Measurements from ENCODE around the gene CCDC124.
A peak's percentile ranks its signal among the peaks of the same experiment; 100 is the strongest.
"Not testable (repeated sequence)": the region's sequence is repeated elsewhere in the genome, so short reads cannot be mapped to it uniquely, and the experiment has no call there.

The CCDC124 gene, protein sequence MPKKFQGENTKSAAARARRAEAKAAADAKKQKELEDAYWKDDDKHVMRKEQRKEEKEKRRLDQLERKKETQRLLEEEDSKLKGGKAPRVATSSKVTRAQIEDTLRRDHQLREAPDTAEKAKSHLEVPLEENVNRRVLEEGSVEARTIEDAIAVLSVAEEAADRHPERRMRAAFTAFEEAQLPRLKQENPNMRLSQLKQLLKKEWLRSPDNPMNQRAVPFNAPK

DNA sequence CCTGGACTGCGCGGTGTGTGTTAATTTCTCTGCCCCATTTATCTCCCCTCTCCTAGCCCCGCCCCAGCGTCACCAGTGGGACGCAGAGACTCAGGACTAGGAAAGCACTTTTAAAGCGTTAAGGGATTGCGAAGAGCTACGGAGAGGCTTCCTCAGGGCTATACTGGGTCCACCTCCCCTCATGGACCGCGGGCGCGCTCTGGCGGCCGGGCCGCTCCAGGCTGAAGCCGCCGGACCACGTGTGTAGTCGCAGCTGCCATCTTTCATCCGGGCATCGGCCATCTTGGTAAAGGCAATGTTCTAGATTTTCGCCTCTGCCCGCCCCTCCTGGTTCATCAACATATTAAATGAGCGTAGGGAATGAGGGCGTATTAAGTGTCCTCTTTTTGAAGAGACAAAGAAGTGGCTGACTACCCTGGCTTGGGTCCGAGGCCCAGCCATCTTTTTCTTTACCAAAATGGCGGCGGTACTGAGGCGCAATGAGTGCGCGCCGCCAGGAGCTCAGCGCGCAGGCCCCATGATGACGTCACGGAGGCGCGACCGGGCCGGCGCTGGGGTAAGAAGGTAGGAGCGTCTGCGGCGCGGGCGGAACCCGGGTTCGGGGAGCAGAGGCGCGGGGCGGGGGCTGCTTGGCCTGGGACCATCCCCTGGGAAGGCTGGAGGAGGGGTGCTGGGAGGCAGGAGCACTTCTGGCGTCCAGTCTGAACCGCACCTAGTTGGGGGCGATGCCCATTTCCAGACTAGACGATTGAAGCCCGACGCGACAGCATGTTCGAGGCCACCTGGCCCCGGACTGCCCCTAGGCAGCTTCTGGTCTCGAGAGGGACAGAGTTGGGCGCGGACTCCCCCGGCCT lies at the start of gene CCDC124:
TSS of gene CCDC124 (plus strand) at position 531 of the 854 bp plus-strand sequence. CDS start 3,406 bp downstream, outside the sequence.
- DNase-seq = peak; percentile 99

DNA sequence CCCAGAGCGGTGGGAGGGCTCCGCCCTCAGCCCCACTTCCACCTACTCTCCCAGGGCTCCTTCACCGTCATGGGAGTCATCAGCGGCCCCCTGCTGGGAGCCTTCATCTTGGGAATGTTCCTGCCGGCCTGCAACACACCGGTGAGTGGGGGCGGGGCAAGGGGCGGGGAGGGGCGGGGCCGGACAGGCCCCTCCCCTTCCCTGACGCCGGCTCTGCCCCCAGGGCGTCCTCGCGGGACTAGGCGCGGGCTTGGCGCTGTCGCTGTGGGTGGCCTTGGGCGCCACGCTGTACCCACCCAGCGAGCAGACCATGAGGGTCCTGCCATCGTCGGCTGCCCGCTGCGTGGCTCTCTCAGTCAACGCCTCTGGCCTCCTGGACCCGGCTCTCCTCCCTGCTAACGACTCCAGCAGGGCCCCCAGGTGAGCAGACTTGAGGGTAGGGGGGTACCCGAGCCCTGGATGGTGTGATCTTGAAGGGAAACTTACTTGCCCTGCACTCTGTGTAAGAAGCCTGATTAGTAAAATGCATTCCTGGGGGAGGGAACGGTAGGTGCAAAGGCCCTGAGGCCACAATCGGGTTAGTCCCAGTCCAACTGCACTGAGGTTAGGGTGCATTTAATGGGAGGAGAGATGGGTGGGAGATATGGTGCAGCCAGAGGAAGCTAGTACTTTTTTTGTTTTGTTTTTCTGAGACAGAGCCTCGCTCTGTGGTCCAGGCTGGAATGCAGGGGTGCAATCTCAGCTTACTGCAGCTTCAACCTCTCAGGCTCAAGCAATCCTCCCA lies 49.0 kb upstream of the CCDC124 start:
- DNase-seq = no peak

DNA sequence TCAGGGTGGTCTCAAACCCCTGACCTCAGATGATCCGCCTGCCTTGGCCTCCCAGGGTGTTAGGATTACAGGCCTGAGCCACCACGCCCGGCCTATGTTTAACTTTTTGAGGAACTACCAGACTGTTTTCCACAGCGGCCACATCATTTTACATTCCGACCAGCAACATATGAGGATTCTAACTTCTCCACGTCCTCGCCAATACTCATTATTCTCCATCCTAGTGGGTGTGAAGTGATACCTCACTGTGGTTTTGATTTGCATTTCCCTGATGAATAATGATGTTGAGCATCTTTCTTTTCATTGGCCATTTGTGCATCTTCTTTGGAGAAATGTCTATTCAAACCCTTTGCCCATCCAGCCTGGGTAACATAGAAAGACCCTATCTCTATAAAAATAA lies 46.3 kb upstream of the CCDC124 start:
- no peak for DNase-seq

DNA sequence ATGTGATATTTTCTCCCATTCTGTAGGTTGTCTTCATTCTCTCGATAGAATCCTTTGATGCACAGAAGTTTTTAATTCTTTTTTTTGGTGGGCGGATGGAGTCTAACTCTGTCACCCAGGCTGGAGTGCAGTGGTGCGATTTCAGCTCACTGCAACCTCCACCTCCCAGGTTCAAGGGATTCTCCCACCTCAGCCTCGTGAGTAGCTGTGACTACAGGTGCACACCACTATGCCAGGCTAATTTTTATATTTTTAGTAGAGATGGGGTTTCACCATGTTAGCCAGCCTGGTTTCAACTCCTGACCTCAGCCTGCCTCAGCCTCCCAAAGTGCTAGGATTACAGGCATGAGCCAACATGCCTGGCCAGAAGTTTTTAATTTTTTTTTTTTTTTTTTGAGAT lies 45.6 kb upstream of the CCDC124 start:
- DNase-seq = not testable (repeated sequence)

DNA sequence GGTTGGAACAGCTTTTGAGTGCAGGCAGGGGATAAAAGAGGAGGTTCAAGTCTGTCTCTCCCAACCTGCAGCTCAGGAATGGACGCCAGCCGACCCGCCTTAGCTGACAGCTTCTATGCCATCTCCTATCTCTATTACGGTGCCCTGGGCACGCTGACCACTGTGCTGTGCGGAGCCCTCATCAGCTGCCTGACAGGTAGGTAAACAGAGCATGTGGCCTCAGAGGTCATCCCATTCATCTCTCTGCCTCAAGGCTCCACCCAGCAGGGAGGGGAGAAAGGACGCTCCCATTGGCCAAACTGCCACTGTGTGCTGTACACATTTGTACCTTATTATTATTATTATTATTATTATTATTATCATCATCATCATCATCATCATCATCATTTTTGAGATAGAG lies 44.6 kb upstream of the CCDC124 start:
- DNase-seq = no peak

DNA sequence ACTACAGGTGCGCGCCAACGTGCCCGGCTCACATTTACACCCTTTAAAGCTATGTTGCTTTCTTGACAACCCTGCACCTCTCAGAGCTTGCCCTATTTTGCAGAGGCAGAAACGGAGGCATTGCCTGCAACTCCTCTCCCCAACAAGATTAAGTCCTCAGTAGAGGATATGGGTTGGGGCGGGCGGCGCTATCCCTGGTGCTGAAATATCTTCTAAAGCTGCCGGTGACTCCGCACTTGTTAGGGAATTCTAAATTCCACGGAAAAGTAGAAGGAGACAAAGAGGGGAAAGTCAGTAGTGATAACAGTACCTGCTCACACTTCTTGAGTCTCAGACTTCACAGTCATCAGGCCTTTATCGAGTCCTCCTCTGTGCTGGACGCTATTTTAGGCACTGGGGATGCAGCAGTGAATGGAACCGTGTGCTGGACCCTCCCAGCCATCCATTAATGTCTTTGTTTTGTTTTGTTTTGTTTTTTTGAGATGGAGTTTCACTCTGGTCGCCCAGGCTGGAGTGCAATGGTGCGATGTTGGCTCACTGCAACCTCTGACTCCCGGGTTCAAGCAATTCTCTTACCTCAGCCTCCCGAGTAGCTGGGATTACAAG lies 43.1 kb upstream of the CCDC124 start:
- peak; percentile 53 for DNase-seq

DNA sequence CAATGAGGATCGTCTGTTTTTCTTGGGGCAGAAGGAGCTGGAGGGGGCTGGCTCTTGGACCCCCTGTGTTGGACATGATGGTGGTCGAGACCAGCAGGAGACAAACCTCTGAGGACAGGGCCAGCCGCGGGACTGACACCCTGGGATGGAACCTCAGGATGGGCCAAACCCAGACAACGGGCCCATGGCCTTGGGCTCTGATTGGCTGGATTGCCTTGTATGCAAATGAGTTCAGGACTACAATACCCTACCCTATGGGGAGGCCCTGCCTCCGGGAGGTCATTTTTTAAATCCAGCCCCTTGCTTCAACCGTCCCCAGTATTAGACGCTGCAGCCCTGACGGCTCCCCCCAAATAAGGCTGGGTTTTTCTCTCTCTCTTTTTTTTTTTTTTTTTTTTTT lies 39.0 kb upstream of the CCDC124 start:
- no peak for DNase-seq

DNA sequence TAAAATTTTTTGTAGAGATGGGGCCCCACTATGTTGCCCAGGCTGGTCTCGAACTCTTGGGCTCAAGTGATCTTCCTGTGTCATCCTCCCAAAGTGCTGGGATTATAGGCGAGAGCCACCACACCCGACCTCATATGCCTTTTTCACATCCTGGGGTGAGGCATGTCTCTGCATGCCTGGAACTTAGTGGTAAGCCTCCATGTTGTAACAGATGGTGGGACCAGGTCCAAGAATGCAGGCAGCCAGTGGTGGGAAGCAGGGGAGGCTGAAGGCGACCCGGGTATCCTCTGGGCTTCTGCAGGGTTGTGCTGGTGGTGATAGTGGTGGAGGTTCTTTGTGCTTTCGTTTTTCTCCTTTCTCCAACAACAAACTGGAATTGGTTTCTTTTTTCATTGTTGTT lies 30.1 kb upstream of the CCDC124 start:
- no peak for DNase-seq

DNA sequence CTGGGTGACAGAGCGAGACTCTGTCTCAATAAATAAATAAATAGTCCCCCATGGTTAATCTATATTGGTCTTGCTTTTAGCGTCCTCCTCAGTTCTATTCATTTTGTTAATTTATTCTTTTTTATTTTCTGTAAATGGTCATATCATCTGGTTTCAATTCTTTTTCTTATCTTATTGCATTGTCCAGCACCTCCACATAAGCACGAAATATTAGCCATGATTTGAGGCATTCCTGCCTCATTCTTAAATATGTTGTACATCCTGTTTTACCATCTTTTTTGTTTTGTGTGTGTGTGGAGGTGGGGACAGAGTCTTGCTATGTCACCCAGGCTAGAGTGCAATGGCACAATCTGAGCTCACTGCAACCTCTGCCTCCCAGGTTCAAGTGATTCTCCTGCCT lies 24.6 kb upstream of the CCDC124 start:
- DNase-seq = no peak

DNA sequence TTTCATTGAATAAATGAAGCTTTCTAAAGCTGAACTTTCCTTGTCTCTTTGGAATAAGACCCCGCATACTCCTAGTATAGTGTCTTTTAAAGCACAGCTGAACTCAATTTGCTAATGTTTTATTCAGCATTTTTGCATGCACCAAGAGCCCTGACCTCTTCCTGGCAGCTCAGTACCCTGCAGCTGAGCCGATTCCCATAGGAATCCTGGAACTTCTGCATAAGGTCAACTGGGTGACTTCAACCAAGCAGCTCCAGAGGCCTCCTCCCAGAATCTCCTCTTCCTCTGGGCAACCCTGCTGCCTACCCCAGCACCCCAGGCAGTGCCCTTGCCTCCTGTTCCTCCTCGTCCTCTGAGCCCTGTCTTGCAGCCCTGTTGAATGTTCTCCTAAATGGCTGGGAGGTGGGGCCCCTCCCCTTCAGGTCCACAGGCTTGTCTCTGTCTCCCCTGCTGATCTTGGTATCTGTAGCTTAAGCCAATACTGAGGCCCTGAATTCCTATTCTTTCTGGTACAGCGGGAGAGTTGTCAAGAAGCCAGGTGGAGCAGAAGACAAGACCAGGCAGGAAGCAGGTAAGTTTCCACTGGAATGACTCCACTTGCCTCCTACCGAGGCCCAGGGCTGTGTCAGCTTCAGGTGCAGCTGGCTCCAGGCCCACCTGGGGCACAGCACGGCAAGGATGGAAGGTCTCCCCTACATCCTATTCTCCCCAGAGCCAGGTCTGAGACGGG lies 23.6 kb upstream of the CCDC124 start:
- DNase-seq = no peak

DNA sequence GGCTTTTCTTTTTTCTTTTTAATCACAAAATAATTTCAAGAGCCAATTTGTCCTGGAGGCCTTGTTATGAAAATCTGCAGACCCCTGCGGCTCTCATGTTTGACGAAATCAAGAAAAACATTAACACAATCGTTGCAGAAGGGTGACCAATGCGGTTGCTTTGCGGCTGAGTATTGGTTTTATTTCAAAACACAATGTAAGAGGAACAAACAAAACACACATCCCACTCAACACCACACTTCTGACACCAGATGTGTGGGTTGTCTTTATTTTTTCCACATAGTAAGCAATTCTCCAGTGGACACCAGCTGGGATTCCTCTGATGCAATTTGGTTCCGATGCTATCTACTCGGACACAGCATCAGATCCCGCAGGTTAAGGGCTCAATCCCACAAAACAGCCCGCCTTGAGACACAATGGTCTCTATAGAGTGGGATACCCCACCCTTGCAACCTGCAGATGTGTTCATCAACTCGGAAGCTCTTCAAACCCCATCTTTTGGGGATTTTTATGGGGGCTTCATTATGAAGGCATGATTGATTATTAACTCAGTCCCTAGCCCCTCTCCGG lies 21.9 kb upstream of the CCDC124 start:
- DNase-seq = no peak

DNA sequence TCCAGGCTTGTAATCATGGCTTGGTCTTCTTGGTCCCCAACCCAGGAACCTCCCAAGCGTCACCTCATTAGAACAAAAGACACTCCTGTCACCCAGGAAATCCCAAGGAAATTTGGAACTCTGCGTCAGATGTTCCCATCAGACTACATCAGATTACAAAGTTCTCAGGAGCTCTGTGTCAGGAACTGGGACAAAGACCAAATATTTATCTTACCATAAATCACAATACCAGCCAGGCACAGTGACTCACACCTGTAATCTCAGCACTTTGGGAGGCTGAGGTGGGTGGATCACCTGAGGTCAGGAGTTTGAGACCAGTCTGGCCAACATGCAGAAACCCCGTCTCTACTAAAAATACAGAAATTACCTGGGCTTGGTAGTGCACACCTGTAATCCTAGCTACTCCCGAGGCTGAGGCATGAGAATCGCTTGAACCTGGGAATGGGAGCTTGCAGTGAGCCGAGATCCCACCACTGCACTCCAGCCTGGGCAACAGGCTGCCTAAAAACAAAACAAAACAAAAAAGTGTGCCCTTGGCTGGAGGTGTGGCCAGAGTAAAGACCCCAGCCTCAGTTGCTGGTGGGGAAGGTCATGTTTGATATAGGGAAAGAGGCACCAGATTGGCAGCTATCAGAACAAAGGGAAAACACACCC lies 16.7 kb upstream of the CCDC124 start:
- no peak for DNase-seq

DNA sequence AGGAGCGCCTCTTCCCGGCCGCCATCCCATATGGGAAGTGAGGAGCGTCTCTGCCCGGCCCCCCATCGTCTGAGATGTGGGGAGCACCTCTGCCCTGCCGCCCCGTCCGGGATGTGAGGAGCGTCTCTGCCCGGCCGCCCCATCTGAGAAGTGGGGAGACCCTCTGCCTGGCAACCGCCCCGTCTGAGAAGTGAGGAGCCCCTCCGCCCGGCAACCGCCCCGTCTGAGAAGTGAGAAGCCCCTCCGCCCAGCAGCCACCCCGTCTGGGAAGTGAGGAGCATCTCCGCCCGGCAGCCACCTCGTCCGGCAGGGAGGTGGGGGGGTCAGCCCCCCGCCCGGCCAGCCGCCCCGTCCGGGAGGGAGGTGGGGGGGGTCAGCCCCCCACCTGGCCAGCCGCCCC lies 14.7 kb upstream of the CCDC124 start:
- not testable (repeated sequence) for DNase-seq

DNA sequence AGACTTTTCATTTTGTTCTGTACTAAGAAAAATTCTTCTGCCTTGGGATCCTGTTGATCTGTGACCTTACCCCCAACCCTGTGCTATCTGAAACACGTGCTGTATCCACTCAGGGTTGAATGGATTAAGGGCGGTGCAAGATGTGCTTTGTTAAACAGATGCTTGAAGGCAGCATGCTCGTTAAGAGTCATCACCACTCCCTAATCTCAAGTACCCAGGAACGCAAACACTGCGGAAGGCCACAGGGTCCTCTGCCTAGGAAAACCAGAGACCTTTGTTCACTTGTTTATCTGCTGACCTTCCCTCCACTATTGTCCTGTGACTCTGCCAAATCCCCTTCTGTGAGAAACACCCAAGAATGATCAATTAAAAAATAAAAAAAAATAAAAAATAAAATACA lies 13.7 kb upstream of the CCDC124 start:
- DNase-seq = not testable (repeated sequence)

DNA sequence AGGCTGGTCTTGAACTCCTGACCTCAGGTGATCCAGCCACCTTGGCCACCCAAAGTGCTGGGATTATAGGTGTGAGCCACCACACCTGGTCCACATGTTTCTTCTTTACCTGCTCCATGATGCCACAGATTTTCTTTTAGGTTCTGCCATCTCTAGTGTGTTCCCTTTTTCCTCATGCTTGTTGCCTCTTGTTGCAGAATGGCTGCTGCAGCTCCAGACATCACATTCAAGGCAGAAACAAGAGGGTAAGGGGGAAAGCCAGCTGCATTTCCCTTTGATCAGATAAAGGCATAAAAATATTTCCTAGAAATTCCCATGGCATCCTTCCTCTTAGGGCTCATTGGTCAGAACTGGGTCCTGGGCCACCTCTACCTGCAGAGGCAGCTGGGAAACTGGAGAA lies 12.3 kb upstream of the CCDC124 start:
- no peak for DNase-seq

DNA sequence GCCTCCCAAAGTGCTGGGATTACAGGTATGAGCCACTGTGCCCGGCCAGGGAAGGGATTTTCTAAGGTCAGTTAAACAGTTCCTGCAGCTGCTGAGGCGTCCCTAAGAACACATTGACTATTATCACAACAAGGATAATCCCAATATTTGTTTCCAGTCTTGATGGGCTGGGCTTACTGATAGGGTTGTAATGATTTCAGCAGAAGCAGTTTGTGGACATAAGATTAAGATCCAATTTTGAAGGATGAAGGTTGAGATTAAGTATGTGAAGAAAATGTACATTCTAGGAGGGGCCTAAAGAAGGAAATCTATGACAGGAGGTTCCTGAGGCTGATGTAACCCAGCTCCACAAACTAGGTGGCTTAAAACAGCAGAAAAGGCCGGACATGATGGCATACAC lies 10.7 kb upstream of the CCDC124 start:
- DNase-seq = no peak

DNA sequence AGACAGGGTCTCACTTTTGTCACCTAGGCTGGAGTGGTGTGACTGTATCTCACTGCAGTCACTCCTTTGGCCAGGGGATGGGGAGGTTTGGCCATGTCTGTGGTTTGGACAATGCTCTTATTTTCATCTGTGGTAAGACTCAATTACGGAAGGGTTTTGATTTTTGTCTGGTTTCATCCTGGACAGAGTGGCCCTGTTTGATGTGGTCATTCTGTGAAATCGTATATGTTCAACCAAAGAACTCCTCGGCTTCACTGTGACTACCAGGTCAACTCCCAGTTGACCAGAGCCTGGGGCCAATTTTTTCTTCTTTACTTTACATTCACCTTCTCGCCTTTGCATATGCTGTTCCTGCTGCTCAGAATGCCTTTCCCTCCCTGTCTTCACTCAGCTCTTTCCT lies 6.8 kb upstream of the CCDC124 start:
- DNase-seq = no peak

DNA sequence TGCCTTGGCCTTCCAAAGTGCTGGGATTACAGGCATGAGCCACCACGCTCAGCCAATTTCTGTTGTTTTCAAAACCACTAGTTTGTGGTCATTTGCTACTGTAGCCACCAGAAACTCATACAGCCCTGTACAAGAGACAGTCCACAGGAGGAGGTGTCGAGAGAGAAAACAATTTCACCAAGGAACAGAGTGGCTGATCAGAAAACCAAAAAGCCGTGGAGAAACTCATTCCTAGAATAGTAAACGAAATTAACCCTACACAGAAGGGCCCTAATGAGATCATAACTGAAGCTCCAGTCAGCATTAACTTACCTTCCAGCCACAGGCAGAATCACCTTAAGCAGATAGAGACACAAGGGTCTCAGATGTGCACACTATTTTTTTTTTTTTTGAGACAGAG lies 3.8 kb upstream of the CCDC124 start:
- DNase-seq = no peak

DNA sequence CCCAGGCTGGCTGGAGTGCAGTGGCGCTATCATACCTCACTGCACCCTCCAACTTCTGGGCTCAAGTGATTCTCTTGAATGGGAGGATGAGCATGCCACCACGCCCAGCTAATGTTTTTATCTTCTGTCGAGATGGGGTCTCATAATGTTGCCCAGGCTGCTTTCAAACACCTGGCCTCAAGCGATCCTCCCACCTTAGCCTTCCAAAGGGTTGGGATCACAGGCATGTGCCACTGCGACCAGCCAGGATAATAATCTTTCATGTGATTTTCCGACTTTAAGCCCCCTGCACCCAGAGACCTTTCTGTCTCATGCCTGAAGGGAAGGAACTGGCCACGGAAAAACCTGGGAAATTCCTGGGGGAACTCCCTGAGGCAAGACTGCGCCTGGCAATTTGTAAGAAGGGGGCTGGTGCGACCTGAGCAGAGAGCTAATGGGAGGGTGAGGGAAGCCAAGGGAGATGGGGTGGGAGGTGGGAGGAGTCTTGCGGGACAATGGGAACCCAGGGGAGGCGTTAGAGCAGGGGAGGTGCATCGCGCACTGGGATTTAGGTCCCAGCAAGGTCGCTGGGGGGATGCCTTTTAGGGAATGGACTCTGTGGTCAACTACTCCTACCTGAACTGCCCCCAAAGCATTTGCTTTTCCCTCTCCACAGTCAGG lies 1.2 kb upstream of the CCDC124 start:
- peak; percentile 48 for DNase-seq

DNA sequence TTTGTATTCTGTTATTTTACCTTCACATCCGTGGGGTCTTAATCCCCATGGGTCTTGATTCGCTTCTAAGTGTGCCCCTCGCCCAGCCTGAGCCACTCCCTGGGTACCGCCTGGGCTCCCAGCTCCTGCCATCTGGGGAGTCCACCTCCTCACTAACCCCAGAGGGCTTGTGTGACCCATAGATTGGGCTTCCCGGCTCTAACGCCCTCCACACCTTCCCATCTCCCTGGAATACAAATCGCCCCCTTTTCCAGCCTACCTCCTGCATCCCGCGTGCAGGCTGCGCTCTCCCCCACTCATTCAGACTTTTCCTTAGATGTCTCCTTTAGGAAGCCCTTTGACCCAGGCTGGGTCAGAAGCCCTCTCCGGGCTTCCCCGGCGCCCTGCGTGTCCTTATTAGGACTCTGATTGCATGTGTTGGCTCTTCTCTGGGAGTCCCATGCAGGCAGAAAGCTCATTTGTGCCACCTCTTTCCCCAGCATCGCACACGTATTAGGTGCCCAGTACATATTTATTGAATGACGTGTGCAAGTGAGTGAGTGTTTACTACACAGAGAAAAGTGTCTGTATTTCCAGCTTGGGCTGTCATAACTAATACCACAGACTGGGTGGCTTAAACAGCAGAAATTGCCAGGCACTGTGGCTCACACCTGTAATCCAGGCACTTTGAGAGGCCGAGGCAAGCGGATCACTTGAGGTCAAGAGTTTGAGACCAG lies 757 bp downstream of the CCDC124 start:
- DNase-seq = no peak
